GM19043 (cell line): ENCODE results near the gene USP15.

Experiments used
- ATAC-seq: cut with Tn5 transposase; IDR thresholded peaks from one replicate; pipeline ENCODE4 v1.9.1; 2021; ENCODE audit warnings: low read depth; ENCODE audit not compliant: unreplicated experiment

The USP15 gene

GRCh38 chr12:62279058-62279457, 18.9 kb downstream of the USP15 start:
- no peak for ATAC-seq

GRCh38 chr12:62279961-62280360, 19.8 kb downstream of the USP15 start:
- ATAC-seq: no peak

GRCh38 chr12:62282057-62282774, 22.0 kb downstream of the USP15 start:
- no peak for ATAC-seq

GRCh38 chr12:62284749-62285148, 24.5 kb downstream of the USP15 start:
- no peak for ATAC-seq

- no peak for ATAC-seq
These were observed 25.1 kb downstream of the USP15 start for GRCh38 chr12:62285284-62285683.

- no peak for ATAC-seq
These were observed 28.1 kb downstream of the USP15 start for GRCh38 chr12:62288328-62288727.

- ATAC-seq: no peak
These were observed 30.6 kb downstream of the USP15 start for GRCh38 chr12:62290846-62291245.

- no peak for ATAC-seq
These were observed 31.9 kb downstream of the USP15 start for GRCh38 chr12:62291864-62292760.

GRCh38 chr12:62292761-62293344, 32.6 kb downstream of the USP15 start:
- ATAC-seq: no peak

GRCh38 chr12:62294378-62294777, 34.2 kb downstream of the USP15 start:
- no peak for ATAC-seq

GRCh38 chr12:62296001-62296400, 35.8 kb downstream of the USP15 start:
- ATAC-seq: no peak

GRCh38 chr12:62297321-62297720, 37.1 kb downstream of the USP15 start:
- ATAC-seq: no peak

GRCh38 chr12:62299617-62300016, 39.4 kb downstream of the USP15 start:
- ATAC-seq: no peak

- no peak for ATAC-seq
These were observed 41.0 kb downstream of the USP15 start for GRCh38 chr12:62301080-62301798.

GRCh38 chr12:62301799-62302133, 41.6 kb downstream of the USP15 start:
- no peak for ATAC-seq

- ATAC-seq: no peak
These were observed 44.4 kb downstream of the USP15 start for GRCh38 chr12:62304560-62304959.

GRCh38 chr12:62305778-62306177, 45.6 kb downstream of the USP15 start:
- ATAC-seq: no peak

- no peak for ATAC-seq
These were observed 46.6 kb downstream of the USP15 start for GRCh38 chr12:62306569-62307530.

GRCh38 chr12:62308201-62308600, 48.0 kb downstream of the USP15 start:
- ATAC-seq: no peak
